ENCODE data around the gene FAM107B. TPM values are rescaled to one million over a fixed set of nuclear protein-coding genes. Genes with fewer than 3 reads are reported as not detected.

Gene FAM107B
- total and polyA plus RNA-seq, 7 donors: 12.8 to 111 (median 15.0) TPM

DNA sequence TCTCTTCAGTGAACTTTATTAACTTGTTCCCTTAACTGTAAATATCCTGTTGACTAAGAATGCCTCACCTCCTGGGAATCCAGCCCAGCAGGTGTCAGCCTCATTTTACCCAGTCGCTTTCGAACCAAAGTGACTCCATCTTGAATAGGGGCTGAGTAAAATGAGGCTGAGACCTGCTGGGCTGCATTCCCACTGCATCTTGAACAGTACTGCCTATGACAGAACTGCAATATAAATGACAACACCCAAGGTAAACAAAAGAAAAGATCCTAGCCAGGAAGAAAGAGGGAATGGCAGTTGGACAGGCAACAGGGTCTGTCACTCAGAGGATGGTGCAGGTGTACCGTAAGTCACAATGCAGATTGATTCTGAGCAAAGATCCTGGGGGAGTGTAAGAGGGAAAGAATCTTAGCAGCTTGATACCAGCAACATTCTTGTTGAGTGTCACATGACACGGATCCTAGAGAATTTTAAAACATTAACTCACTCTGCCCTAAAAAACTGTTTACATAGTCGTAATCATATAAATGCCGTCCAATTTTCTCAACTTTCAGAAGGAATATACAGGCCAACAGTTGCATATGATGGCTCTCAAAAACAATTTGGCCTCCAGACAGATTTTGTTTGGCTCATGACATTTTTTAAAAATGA lies 4.4 kb upstream of the FAM107B start:
- Histone ChIP-seq H3K4me3 (no peak overlapping the region), H3K4me1 (peaks cover 0 to 16% (median 15%) of the 10 kb centered on the region in 4 donors), H3K36me3 (no peaks in the 10 kb centered on the region), H3K27ac (no peak overlapping the region), H3K9me3 (no peaks in the 10 kb centered on the region), H3K27me3 (no peaks in the 10 kb centered on the region)
- TF ChIP-seq, protein P1, sequence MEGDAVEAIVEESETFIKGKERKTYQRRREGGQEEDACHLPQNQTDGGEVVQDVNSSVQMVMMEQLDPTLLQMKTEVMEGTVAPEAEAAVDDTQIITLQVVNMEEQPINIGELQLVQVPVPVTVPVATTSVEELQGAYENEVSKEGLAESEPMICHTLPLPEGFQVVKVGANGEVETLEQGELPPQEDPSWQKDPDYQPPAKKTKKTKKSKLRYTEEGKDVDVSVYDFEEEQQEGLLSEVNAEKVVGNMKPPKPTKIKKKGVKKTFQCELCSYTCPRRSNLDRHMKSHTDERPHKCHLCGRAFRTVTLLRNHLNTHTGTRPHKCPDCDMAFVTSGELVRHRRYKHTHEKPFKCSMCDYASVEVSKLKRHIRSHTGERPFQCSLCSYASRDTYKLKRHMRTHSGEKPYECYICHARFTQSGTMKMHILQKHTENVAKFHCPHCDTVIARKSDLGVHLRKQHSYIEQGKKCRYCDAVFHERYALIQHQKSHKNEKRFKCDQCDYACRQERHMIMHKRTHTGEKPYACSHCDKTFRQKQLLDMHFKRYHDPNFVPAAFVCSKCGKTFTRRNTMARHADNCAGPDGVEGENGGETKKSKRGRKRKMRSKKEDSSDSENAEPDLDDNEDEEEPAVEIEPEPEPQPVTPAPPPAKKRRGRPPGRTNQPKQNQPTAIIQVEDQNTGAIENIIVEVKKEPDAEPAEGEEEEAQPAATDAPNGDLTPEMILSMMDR (IDR thresholded peaks at IDR 0.05): no peak
- TF ChIP-seq EP300 (IDR thresholded peaks at IDR 0.05): no peak
- no peak for TF ChIP-seq POLR2A (IDR thresholded peaks at IDR 0.05)
- TF ChIP-seq POLR2AphosphoS5 (IDR thresholded peaks at IDR 0.05): no peak
- WGBS, 2 donors: 12 to 63% methylated on average over 6 of the region's 6 CpGs
- no peak for DNase-seq
- intact Hi-C loops (cut with DNase I): loop anchor here (2.0 kb wide), 1 partner anchor 42 kb away; no protein-coding TSS in a partner anchor

DNA sequence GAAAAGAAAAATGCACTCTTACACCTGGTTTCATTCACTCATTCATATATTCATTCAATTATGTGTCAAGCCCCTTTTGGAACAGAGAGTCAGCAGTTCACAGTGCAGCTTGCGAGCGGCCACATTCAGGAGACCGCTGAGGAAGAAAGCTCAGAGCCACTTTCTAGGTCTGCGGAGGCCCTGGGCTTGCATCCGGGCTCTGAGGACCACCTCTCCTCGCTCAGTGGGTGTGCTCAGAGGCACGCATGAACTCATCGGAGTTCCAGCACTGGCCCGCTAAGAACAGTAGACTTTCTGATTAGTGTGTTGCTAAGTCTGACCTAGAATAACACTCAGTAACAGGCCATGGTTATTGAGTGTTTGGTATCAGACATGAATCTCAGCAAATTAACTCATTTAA lies 1.8 kb upstream of the FAM107B start:
- 91 to 92% methylated on average over 9 of the region's 9 CpGs for WGBS, 2 donors
- intact Hi-C loops (cut with DNase I): no loop called here

DNA sequence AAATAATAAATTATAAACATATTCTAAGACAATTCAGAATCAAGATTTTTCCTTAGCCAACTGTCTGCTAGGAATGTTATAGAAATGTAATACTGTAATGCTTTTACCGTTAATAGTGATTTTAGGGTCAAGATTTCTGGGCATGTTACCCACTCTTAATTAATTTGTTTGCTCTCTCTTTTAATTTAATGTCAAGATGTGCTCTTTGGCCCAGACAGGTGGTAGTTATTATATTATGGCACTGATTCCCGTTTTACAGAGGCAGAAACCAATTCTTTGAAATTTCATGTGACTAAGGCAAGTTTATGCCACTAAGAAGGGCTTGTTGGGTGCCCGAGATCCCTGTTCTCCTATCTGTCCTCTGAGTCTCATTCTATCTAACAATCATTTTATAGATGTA lies 959 bp upstream of the FAM107B start:
- 69 to 80% methylated on average over 3 of the region's 3 CpGs for WGBS, 2 donors
- intact Hi-C loops (cut with DNase I): no loop called here
- no peak for DNase-seq
- Histone ChIP-seq H3K27me3 (no peaks in the 10 kb centered on the region), H3K9me3 (no peaks in the 10 kb centered on the region), H3K36me3 (no peaks in the 10 kb centered on the region), H3K27ac (no peak overlapping the region), H3K4me1 (peaks cover 0 to 16% (median 15%) of the 10 kb centered on the region in 4 donors), H3K4me3 (no peak overlapping the region)
- TF ChIP-seq POLR2A (IDR thresholded peaks at IDR 0.05) (no peak), POLR2AphosphoS5 (IDR thresholded peaks at IDR 0.05) (no peak), EP300 (IDR thresholded peaks at IDR 0.05) (no peak)
- TF ChIP-seq, protein P1 (IDR thresholded peaks at IDR 0.05): no peak

More for the DNA sequence above, 1.8 kb upstream of the FAM107B start:
- Histone ChIP-seq H3K4me1 (peaks cover 0 to 16% (median 15%) of the 10 kb centered on the region in 4 donors), H3K27me3 (no peaks in the 10 kb centered on the region), H3K9me3 (no peaks in the 10 kb centered on the region), H3K4me3 (no peak overlapping the region), H3K27ac (no peak overlapping the region), H3K36me3 (no peaks in the 10 kb centered on the region)
- TF ChIP-seq, protein P1 (IDR thresholded peaks at IDR 0.05): no peak
- no peak for TF ChIP-seq POLR2AphosphoS5 (IDR thresholded peaks at IDR 0.05)
- TF ChIP-seq POLR2A (IDR thresholded peaks at IDR 0.05): no peak
- no peak for TF ChIP-seq EP300 (IDR thresholded peaks at IDR 0.05)
- DNase-seq: no peak

DNA sequence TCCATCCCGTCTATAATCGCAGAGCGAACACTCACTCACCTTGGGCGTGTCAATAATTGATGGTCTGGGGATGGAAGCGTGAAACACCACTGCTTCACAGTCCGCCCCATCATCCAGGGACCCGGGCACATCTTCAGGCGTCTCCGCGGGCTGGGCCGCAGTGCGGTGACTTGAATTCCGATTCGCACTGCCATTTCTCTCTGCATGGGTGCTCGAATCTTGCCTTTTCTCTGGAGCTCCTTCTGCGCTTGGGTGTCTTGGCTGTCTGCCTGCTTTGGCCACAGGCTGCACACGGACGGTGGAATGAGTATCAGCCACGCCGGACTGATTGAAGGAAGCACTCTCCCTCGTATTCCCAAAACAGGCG lies 500 bp downstream of the FAM107B start:
- 93 to 96% methylated on average over 22 of the region's 22 CpGs for WGBS, 2 donors
- Histone ChIP-seq H3K27ac (no peak overlapping the region), H3K4me1 (peaks cover 0 to 11% (median 10%) of the 10 kb centered on the region in 4 donors)

More for the DNA sequence above, 500 bp downstream of the FAM107B start:
- intact Hi-C loops (cut with DNase I): no loop called here
- no peaks in the 10 kb centered on the region for H3K9me3 ChIP-seq
- H3K4me3 ChIP-seq: no peak overlapping the region
- H3K36me3 ChIP-seq: no peaks in the 10 kb centered on the region
- TF ChIP-seq, protein P1 (IDR thresholded peaks at IDR 0.05): no peak
- no peak for TF ChIP-seq POLR2AphosphoS5 (IDR thresholded peaks at IDR 0.05)
- TF ChIP-seq POLR2A (IDR thresholded peaks at IDR 0.05): no peak
- no peak for TF ChIP-seq EP300 (IDR thresholded peaks at IDR 0.05)
- no peak for DNase-seq
- H3K27me3 ChIP-seq: no peaks in the 10 kb centered on the region
